Measurements from ENCODE around the gene MGLL.
A peak's percentile ranks its signal among the peaks of the same experiment; 100 is the strongest.

DNA sequence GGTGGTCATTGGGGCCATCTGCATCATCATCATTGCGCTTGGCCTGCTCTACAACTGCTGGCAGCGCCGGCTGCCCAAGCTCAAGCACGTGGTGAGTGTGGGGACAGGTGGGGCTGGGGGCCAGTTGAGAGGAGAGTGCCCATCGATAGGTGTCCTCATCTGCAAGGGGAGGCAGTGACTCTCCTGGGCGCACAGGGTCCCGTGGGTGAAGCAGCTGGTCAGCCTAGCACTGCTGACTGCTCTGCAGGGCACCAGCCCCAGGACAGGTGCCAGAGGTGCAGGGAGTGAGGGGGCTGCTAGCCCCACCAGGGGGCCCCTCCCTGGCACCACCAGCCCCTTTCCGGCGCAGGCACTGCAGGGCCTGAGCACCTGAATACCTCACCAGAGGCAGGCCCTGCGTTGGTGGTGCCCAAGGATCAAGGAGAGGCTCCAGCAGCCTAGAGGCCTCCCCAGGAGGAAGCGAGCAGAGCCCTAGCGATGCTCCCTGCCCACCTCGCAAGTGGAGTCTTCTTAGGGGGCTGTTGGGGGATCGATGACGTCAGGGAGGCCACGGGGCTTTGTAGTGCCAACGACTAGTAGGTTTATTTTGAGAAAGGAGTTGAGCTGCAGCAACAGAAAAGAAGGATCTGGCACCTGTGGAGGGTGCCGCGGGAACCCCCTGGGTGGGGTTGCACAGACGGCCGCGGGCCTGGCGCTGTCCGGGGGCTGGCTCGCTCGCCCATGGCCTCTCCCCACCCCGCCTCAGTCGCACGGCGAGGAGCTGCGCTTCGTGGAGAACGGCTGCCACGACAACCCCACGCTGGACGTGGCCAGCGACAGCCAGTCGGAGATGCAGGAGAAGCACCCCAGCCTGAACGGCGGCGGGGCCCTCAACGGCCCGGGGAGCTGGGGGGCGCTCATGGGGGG is 150.5 kb downstream of the MGLL start:
- TF ChIP-seq, protein P1, sequence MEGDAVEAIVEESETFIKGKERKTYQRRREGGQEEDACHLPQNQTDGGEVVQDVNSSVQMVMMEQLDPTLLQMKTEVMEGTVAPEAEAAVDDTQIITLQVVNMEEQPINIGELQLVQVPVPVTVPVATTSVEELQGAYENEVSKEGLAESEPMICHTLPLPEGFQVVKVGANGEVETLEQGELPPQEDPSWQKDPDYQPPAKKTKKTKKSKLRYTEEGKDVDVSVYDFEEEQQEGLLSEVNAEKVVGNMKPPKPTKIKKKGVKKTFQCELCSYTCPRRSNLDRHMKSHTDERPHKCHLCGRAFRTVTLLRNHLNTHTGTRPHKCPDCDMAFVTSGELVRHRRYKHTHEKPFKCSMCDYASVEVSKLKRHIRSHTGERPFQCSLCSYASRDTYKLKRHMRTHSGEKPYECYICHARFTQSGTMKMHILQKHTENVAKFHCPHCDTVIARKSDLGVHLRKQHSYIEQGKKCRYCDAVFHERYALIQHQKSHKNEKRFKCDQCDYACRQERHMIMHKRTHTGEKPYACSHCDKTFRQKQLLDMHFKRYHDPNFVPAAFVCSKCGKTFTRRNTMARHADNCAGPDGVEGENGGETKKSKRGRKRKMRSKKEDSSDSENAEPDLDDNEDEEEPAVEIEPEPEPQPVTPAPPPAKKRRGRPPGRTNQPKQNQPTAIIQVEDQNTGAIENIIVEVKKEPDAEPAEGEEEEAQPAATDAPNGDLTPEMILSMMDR (IDR thresholded peaks at IDR 0.05 in 8 of 11, conservative IDR thresholded peaks at IDR 0.05 in 3 of 11), result peak in 1 of 11 experiments; percentile 6
- TF ChIP-seq POLR2A (IDR thresholded peaks at IDR 0.05), result no peak
